HCT116 (cell line): Measurements from ENCODE around the gene LY86.

Experiments
- CTCF ChIP-seq, 3 experiments: fragments of 200-600 bp in 1 of 3; sonication (generic) in 1 of 3; IDR thresholded peaks in 2 of 3; conservative IDR thresholded peaks in 1 of 3; 2 replicates each; pipeline ENCODE4 v1.5.1; 2012 to 2017; ENCODE audit warnings: low read depth in 2 of 3, low read length in 2 of 3, antibody characterized with exemption in 1 of 3, borderline replicate concordance in 1 of 3, control low read depth in 1 of 3, mild to moderate bottlenecking in 1 of 3, mixed read lengths in 1 of 3, mixed run types in 1 of 3, moderate library complexity in 1 of 3; ENCODE audit not compliant: insufficient read depth in 1 of 3
- MAX ChIP-seq: IDR thresholded peaks from 2 replicates; pipeline ENCODE4 v1.6.1; 2012

GRCh38 chr6:6686176-6686575, 97.7 kb downstream of the LY86 start:
- TF ChIP-seq MAX (no peak), CTCF (IDR thresholded peaks at IDR 0.05 in 2 of 3, conservative IDR thresholded peaks at IDR 0.05 in 1 of 3; ENCODE audit: borderline replicate concordance in 1 of 3, insufficient read depth in 1 of 3, low read depth in 2 of 3, low read length in 2 of 3) (no peak)
